Activated CD8-positive, alpha-beta memory T cell treated with anti-CD3 and anti-CD28 coated beads for 48 hours (primary cell): ENCODE results near the gene AGAP2.

ENCODE experiments used
- DNase-seq, 3 experiments: peaks; one replicate each; pipeline ENCODE4 v3.0.0-alpha.2; 2020; ENCODE audit warnings: low read depth in 2 of 3, low spot score in 2 of 3

Gene AGAP2

GRCh38 chr12:57767876-57768275, 29.3 kb upstream of the AGAP2 start:
- DNase-seq = no peak

- DNase-seq = no peak
These were observed 28.8 kb upstream of the AGAP2 start for GRCh38 chr12:57767305-57767698.

GRCh38 chr12:57766464-57767304, 28.1 kb upstream of the AGAP2 start, which contains the start of gene CYP27B1:
CYP27B1 (minus strand) TSS chr12:57767078; CDS start chr12:57767041, 37 bp downstream.
- DNase-seq = no peak

GRCh38 chr12:57765698-57766463, 27.3 kb upstream of the AGAP2 start:
- DNase-seq = no peak

GRCh38 chr12:57765003-57765697, 26.6 kb upstream of the AGAP2 start:
- peak in 2 of 3 experiments; percentile 34 to 40 for DNase-seq

GRCh38 chr12:57764662-57765002, 26.1 kb upstream of the AGAP2 start:
- DNase-seq = no peak

GRCh38 chr12:57763881-57764661, 25.5 kb upstream of the AGAP2 start:
- DNase-seq = no peak

GRCh38 chr12:57762463-57762862, 23.9 kb upstream of the AGAP2 start:
- no peak for DNase-seq

GRCh38 chr12:57761391-57761998, 23.0 kb upstream of the AGAP2 start:
- no peak for DNase-seq

- DNase-seq = no peak
These were observed 21.9 kb upstream of the AGAP2 start for GRCh38 chr12:57760347-57760982.

GRCh38 chr12:57759360-57759980, 20.9 kb upstream of the AGAP2 start:
- DNase-seq = no peak

- no peak for DNase-seq
These were observed 20.2 kb upstream of the AGAP2 start for GRCh38 chr12:57758552-57759359.

GRCh38 chr12:57757771-57758170, 19.2 kb upstream of the AGAP2 start:
- DNase-seq = no peak

GRCh38 chr12:57756406-57757341, 18.1 kb upstream of the AGAP2 start:
- DNase-seq = peak in 2 of 3 experiments; percentile 47 to 57

- no peak for DNase-seq
These were observed 17.2 kb upstream of the AGAP2 start for GRCh38 chr12:57755454-57756372.

- DNase-seq = no peak
These were observed 16.6 kb upstream of the AGAP2 start for GRCh38 chr12:57755194-57755453.
